Placental epithelial cell (primary cell): ENCODE data around the gene SLC2A9. TPM values are rescaled to one million over a fixed set of nuclear protein-coding genes. Genes with fewer than 3 reads are reported as not detected.

Source experiments
- small RNA-seq: library from RNA; depleted of rRNA; stranded (forward); fragments of <200 nt; gene quantifications from one replicate; pipeline ENCODE3, GENCODE V24; 2012
- total RNA-seq: library from RNA; depleted of rRNA; stranded (reverse); fragments of >200 nt; gene quantifications from 2 replicates; pipeline ENCODE4 v1.2.3, GENCODE V29; 2012

SLC2A9 gene
- 0.22 and 0.39 TPM in 2 replicates for total RNA-seq

DNA sequence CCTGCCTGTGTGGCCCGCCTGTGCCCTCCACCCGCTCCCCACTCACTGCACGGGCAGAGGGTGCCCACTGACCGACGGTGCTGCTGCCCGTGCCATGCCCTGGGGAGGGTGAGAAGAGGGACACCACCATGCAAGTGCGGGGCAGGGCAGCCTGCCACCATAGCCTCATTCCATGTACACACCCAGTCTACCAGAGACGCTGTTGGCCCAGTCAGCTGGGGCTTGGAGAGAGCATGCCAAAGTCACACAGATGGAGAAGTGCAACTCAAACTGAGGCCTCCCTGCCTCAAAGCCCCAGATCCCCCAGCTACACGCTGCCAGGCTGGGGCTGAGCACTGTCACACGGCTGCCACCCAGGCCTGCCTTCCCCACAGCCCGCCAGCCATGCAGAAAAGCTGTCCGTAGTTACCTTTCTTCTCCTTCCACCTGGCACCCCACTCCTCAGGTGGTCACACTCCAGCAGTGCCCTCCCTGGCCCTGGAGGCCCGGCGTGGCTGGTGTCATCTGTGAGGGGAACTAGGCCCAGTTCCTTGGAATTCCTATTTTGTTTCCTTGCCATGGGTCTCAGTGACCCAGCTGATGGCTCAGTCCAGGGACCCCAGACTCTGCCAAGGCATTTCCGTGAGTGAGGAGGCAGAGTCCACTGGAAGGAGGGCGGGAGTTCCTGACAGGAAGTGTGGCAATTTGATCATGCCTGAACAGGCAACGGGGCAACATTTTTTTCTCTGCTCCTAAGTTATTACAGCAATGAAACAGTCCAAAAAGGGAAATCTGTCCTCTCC, at the start of gene SLC2A9:
TSS of gene SLC2A9 (minus strand) at position 627 of the 782 bp plus-strand sequence. CDS start at position 559, 68 bp downstream.

GRCh38 chr4:9781343-9782135, 239.8 kb downstream of the SLC2A9 start, which contains the start of gene DRD5:
TSS of gene DRD5 (plus strand) at chr4:9781634. CDS start at chr4:9782030, 396 bp downstream.

Small RNA genes within 50 kb of the gene (small RNA-seq; reads per million reads assigned to genes)
- gene RNA5SP154: not detected

Other genes with a start within 250 kb of the SLC2A9 start
- not detected in 2 replicates for gene DRD5, start 239.9 kb downstream of the SLC2A9 start, total RNA-seq
- gene WDR1, start 95.3 kb upstream of the SLC2A9 start, total RNA-seq: 73.4 and 325 TPM in 2 replicates